Medulla oblongata (tissue), 1 donor: Measurements from ENCODE around the gene SLC38A9.

Experiments
- DNase-seq: peaks from one replicate; pipeline ENCODE4 v3.0.0-alpha.2; 2015; ENCODE audit errors: extremely low spot score

The SLC38A9 gene

GRCh38 chr5:55582256-55582655, 129.9 kb downstream of the SLC38A9 start:
- DNase-seq, result no peak

GRCh38 chr5:55580042-55580441, 132.1 kb downstream of the SLC38A9 start:
- DNase-seq, result no peak

- no peak for DNase-seq
Measured at GRCh38 chr5:55578771-55579170, 133.4 kb downstream of the SLC38A9 start.

- DNase-seq, result peak; percentile 72
Measured at GRCh38 chr5:55577353-55578060, 134.6 kb downstream of the SLC38A9 start.

GRCh38 chr5:55576661-55577060, 135.5 kb downstream of the SLC38A9 start:
- no peak for DNase-seq
